ENCODE results near the gene CPSF2.

DNA sequence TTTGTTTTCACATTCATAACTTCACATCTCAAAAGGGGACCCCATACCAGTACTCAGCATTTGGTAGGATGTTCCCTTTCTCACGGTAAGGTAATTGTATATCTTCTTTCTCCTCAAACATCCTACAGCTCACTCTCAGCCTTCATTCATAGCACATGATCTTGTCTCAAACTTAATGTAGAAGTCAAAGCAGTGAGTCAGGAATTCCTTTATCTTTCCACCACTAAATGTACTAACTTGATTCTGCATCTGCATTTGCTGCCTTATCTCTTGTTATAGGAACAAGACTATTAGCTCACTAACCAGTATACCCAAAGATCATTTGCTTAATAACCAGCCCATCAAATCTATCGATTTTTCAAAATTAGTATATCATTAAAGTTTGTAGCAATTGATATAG lies 22.9 kb downstream of the CPSF2 start:
- TF ChIP-seq, protein P1, sequence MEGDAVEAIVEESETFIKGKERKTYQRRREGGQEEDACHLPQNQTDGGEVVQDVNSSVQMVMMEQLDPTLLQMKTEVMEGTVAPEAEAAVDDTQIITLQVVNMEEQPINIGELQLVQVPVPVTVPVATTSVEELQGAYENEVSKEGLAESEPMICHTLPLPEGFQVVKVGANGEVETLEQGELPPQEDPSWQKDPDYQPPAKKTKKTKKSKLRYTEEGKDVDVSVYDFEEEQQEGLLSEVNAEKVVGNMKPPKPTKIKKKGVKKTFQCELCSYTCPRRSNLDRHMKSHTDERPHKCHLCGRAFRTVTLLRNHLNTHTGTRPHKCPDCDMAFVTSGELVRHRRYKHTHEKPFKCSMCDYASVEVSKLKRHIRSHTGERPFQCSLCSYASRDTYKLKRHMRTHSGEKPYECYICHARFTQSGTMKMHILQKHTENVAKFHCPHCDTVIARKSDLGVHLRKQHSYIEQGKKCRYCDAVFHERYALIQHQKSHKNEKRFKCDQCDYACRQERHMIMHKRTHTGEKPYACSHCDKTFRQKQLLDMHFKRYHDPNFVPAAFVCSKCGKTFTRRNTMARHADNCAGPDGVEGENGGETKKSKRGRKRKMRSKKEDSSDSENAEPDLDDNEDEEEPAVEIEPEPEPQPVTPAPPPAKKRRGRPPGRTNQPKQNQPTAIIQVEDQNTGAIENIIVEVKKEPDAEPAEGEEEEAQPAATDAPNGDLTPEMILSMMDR (IDR thresholded peaks at IDR 0.05), result no peak
- TF ChIP-seq YY1 (IDR thresholded peaks at IDR 0.05; ENCODE audit: low read depth) (no peak), EP300 (IDR thresholded peaks at IDR 0.05; ENCODE audit: borderline replicate concordance in 1 of 2, low read depth in 1 of 2, low read length in 1 of 2) (no peak), EZH2phosphoT487 (IDR thresholded peaks at IDR 0.05; ENCODE audit: borderline replicate concordance, low read depth) (no peak), POLR2AphosphoS5 (IDR thresholded peaks at IDR 0.05; ENCODE audit: low read depth, low read length) (no peak)
